Endodermal cell (in vitro differentiated cells): ENCODE measurements around the gene IFNG. TPM values are rescaled to one million over a fixed set of nuclear protein-coding genes. Genes with fewer than 3 reads are reported as not detected.

Experiments used
- DNase-seq: peaks from one replicate; pipeline ENCODE4 v3.0.0-alpha.2; 2017
- H3K27ac ChIP-seq: 2 replicates; pipeline ENCODE4 v1.5.1; 2013; ENCODE audit warnings: mild to moderate bottlenecking, low read depth, low read length, moderate library complexity
- H3K27me3 ChIP-seq: 2 replicates; pipeline ENCODE4 v1.6.1; 2013; ENCODE audit warnings: mild to moderate bottlenecking, low read length, moderate library complexity; ENCODE audit not compliant: insufficient read depth, control insufficient read depth, poor library complexity, severe bottlenecking
- H3K36me3 ChIP-seq: 2 replicates; pipeline ENCODE4 v1.7.0; 2013; ENCODE audit warnings: mild to moderate bottlenecking, low read length, moderate library complexity; ENCODE audit not compliant: control insufficient read depth, insufficient read depth
- H3K4me1 ChIP-seq: one replicate; pipeline ENCODE4 v1.7.0; 2013; ENCODE audit warnings: low read length; ENCODE audit not compliant: control insufficient read depth, insufficient read depth
- H3K4me3 ChIP-seq: 2 replicates; pipeline ENCODE4 v1.5.1; 2013; ENCODE audit warnings: mild to moderate bottlenecking, low read length, moderate library complexity
- H3K9ac ChIP-seq: 2 replicates; pipeline ENCODE4 v1.6.1; 2013; ENCODE audit warnings: mild to moderate bottlenecking, low read length, moderate library complexity; ENCODE audit not compliant: poor library complexity, severe bottlenecking; ENCODE audit errors: extremely low read depth
- H3K9me3 ChIP-seq: 2 replicates; pipeline ENCODE4 v1.6.1; 2013; ENCODE audit warnings: mild to moderate bottlenecking, low read length, moderate library complexity; ENCODE audit not compliant: control insufficient read depth
- H3K27ac Mint-ChIP-seq: 2 replicates; pipeline ENCODE4 v1.8.0; 2020; ENCODE audit warnings: mixed read lengths
- H3K27me3 Mint-ChIP-seq: 2 replicates; pipeline ENCODE4 v1.8.0; 2021; ENCODE audit warnings: mild to moderate bottlenecking, mixed read lengths; ENCODE audit not compliant: insufficient read depth
- H3K36me3 Mint-ChIP-seq: 2 replicates; pipeline ENCODE4 v1.8.0; 2020; ENCODE audit warnings: low read depth, mixed read lengths
- H3K4me1 Mint-ChIP-seq: 2 replicates; pipeline ENCODE4 v1.8.0; 2020; ENCODE audit warnings: mixed read lengths
- H3K4me3 Mint-ChIP-seq: 2 replicates; pipeline ENCODE4 v1.8.0; 2020; ENCODE audit warnings: mild to moderate bottlenecking, moderate library complexity, mixed read lengths
- H3K9me3 Mint-ChIP-seq: 2 replicates; pipeline ENCODE4 v1.8.0; 2020; ENCODE audit warnings: mild to moderate bottlenecking, mixed read lengths
- CTCF ChIP-seq: fragments of 200-600 bp; sonication (generic); conservative IDR thresholded peaks from 2 replicates; pipeline ENCODE4 v1.5.0; 2021; ENCODE audit warnings: antibody characterized with exemption, mild to moderate bottlenecking
- WGBS, 2 experiments: methylation state at CpG; one replicate each; pipeline versions ENCODE4 v1.1.5 to v1.1.7; 2013; ENCODE audit warnings: missing lambda C conversion rate in 2 of 2, mixed read lengths in 1 of 2; ENCODE audit not compliant: insufficient coverage in 1 of 2, insufficient read length in 1 of 2; 5-methylcytosine and 5-hydroxymethylcytosine counted together
- total RNA-seq, 2 donors: library from RNA; stranded (reverse); fragmentation: NEBNext Ultra II Directional in 1 of 2; extraction: Animal tissue kit (Norgen Biotek cat#: 25700) in 1 of 2; gene quantifications; 2 replicates in 1 of 2; 3 replicates in 1 of 2; pipeline ENCODE4 v1.2.1, GENCODE V29; 2021

Gene IFNG
- total RNA-seq, 2 donors from 2014 or later = not detected

- Histone ChIP-seq H3K4me3 (no peak overlapping the region), H3K36me3 (no peaks in the 10 kb centered on the region), H3K27ac (no peak overlapping the region), H3K27me3 (no peaks in the 10 kb centered on the region), H3K9me3 (no peaks in the 10 kb centered on the region), H3K9ac (no peak overlapping the region), H3K4me1 (no peaks in the 10 kb centered on the region)
- H3K4me3 Mint-ChIP-seq = no peak overlapping the region
- no peak for TF ChIP-seq CTCF
- no peaks in the 10 kb centered on the region for H3K36me3 Mint-ChIP-seq
- no peak for DNase-seq
- no peak overlapping the region for H3K27ac Mint-ChIP-seq
- peaks cover 9% of the 10 kb centered on the region for H3K4me1 Mint-ChIP-seq
- no peaks in the 10 kb centered on the region for H3K9me3 Mint-ChIP-seq
- peaks cover 7% of the 10 kb centered on the region for H3K27me3 Mint-ChIP-seq
- WGBS, 2 experiments = 94% methylated on average over 2 of the region's 2 CpGs; no CpG with 5 or more reads in 1 of the 2 experiments
Observed at GRCh38 chr12:68115281-68115680, 44.3 kb downstream of the IFNG start.

GRCh38 chr12:68114606-68115005 is 44.9 kb downstream of the IFNG start:
- no peak overlapping the region for H3K27ac Mint-ChIP-seq
- H3K36me3 Mint-ChIP-seq = no peaks in the 10 kb centered on the region
- Histone ChIP-seq H3K4me1 (no peaks in the 10 kb centered on the region), H3K9me3 (no peaks in the 10 kb centered on the region), H3K4me3 (no peak overlapping the region), H3K27ac (no peak overlapping the region), H3K27me3 (no peaks in the 10 kb centered on the region), H3K9ac (no peak overlapping the region), H3K36me3 (no peaks in the 10 kb centered on the region)
- no peaks in the 10 kb centered on the region for H3K9me3 Mint-ChIP-seq
- H3K27me3 Mint-ChIP-seq = peaks cover 7% of the 10 kb centered on the region
- H3K4me3 Mint-ChIP-seq = no peak overlapping the region
- DNase-seq = no peak
- TF ChIP-seq CTCF = no peak
- peaks cover 9% of the 10 kb centered on the region for H3K4me1 Mint-ChIP-seq
- 93 to 100% methylated on average over 5 to 6 of the region's 6 CpGs for WGBS, 2 experiments

- no peak overlapping the region for H3K4me3 ChIP-seq
- Mint-ChIP-seq H3K36me3 (no peaks in the 10 kb centered on the region), H3K27ac (no peak overlapping the region), H3K4me1 (peaks cover 9% of the 10 kb centered on the region), H3K27me3 (peaks cover 7% of the 10 kb centered on the region), H3K4me3 (no peak overlapping the region), H3K9me3 (no peaks in the 10 kb centered on the region)
- H3K36me3 ChIP-seq = no peaks in the 10 kb centered on the region
- no peaks in the 10 kb centered on the region for H3K9me3 ChIP-seq
- no peak overlapping the region for H3K9ac ChIP-seq
- TF ChIP-seq CTCF = peak; percentile 82
- peaks cover 8% of the 10 kb centered on the region for H3K4me1 ChIP-seq
- DNase-seq = peak; percentile 89
- no peak overlapping the region for H3K27ac ChIP-seq
- WGBS, 2 experiments = no CpG with 5 or more reads among the region's 1 CpG
- no peaks in the 10 kb centered on the region for H3K27me3 ChIP-seq
Observed at GRCh38 chr12:68113644-68114043, 45.9 kb downstream of the IFNG start.
